CD4-positive, alpha-beta T cell treated with Interleukin-4 for 4 hours (primary cell): ENCODE data around the gene ITSN1.
A peak's percentile ranks its signal among the peaks of the same experiment; 100 is the strongest.
"Not testable (repeated sequence)": the region's sequence is repeated elsewhere in the genome, so short reads cannot be mapped to it uniquely, and the experiment has no call there.

Experiments used
- DNase-seq: peaks from one replicate; pipeline ENCODE4 v3.0.0-alpha.2; 2020

ITSN1 gene

DNA sequence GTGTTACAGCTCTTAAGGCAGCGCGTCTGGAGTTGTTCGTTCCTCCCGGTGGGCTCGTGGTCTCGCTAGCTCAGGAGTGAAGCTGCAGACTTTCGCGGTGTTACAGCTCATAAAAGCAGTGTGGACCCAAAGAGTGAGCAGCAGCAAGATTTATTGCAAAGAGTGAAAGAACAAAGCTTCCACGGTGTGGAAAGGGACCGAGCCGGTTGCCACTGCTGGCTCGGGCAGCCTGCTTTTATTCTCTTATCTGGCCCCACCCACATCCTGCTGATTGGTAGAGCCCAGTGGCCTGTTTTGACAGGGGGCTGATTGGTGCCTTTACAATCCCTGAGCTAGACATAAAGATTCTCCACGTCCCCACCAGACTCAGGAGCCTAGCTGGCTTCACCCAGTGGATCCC is 225.6 kb downstream of the ITSN1 start:
- not testable (repeated sequence) for DNase-seq

DNA sequence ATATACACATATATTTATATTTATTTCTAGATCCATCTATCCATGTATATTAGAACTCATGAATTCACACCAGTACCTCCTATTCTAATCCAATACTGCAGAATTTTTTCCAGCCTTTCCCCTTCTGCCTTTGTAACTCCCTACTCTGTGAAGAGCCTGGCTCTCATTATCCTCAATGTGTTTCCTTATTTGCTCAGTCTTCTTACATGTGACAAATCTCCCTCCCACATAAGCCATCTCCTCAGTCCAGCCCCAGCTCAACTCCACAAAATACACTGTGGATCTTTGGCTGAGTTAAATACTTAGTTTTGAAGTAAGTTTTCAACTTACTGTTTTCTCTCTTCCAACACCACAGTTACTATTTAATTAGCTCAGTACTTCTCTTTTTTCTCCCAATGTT is 227.6 kb downstream of the ITSN1 start:
- no peak for DNase-seq

DNA sequence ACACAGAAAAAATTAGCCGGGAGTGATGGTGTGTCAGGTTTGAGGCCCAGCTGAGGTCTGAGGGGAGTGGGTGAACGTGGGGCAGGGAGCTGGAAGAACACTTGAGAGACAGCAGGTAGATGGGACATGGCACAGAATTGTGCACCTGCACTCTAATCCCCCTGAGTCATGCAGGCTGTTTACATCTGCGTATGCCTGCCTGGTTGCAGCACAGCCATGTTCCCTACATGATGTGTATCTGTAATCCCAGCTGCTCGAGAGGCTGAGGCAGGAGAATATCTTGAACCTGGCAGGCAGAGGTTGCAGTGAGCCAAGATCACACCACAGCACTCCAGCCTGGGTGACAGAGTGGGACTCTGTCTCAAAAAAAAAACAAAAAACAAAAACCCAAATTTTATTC is 228.5 kb downstream of the ITSN1 start:
- no peak for DNase-seq

DNA sequence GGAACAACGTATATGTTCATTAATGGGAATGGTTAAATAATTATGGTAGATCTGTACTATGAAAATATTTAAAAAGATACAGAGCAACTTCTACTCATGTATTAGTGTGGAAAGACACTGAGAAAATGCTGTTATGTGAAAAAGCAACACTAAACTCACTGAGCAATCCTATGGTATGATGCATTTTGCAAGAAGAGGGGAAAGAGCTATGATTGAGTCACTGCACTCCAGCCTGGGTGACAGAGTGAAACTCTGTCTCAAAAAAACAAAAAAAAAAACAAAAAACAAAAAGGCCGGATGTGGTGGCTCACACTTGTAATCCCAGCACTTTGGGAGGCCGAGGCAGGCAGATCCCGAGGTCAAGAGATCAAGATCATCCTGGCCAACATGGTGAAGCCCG is 228.9 kb downstream of the ITSN1 start:
- DNase-seq, result no peak

DNA sequence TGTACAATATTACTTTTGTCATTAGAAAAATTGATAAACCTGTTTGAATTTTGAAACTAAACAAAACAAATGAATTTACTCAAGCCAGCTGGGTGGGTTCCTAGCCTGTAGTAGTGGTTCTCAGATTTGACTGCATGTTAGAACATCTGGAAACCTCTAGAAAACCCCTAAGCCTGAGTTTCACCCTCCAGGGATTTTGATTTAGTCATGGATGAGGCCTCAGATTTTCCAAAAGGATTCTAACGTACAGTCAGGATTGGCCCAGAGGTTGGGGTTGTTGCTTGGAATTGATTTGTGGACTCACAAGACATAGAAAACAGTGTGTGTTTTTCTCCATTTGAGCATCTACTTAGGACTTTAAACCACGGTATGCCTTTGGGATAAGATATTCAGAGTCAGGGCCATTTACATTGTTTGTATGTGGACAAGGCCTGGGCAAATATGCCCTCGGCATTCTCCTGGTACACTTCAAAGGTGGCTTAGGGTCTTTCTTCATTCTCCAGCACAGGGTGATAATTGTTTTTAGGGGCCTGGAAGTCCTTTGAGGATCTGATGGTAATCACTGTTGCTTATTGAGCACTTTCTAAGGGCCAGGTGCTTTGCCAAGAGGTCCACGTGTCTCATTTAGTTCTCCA is 230.7 kb downstream of the ITSN1 start:
- DNase-seq, result no peak

DNA sequence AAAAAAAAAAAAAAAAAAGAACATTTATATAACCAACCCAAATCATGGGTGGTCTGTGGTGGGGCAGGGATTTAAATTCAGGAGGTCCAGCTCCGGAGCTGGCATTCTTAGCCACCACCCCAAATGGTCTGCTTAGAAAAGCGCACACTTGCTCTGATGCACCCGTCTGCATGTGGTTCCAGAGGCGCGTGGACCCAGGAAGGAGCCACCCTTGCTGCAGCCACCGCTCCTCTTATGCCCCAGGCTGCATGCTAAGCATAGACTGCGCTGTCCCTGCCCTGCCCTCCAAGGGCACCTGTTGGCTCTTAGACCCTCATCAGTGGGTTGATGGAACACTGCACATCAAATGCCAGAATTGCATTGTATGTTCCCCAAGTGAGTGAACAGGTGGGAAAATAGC is 231.9 kb downstream of the ITSN1 start:
- DNase-seq, result no peak

DNA sequence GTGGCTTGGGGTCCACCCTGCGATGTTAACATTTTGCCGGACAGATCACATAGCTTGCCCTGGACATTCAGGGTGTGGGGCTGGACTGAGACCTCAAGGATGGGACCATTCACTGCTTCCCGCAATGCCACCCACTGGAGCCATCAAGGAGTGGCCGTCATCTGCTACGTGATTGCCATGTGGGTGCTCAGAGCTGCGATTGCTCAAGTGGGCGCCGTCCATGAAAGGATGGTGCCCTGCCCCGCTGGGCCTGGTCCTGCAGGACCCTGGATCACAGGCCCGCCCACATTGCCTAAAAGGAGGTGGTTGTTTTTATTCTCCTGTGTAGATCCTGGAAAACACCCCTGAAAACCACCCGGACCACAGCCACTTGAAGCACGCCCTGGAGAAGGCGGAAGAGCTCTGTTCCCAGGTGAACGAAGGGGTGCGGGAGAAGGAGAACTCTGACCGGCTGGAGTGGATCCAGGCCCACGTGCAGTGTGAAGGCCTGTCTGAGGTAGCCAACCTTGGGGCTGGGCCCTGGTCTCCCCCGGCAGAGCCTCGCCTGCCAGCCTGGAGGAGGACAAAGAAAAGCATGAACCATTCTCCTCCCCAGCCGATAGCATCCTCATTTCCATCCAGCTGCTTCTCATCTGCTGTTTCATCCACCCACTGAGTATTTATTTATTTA is 232.9 kb downstream of the ITSN1 start:
- DNase-seq, result no peak

DNA sequence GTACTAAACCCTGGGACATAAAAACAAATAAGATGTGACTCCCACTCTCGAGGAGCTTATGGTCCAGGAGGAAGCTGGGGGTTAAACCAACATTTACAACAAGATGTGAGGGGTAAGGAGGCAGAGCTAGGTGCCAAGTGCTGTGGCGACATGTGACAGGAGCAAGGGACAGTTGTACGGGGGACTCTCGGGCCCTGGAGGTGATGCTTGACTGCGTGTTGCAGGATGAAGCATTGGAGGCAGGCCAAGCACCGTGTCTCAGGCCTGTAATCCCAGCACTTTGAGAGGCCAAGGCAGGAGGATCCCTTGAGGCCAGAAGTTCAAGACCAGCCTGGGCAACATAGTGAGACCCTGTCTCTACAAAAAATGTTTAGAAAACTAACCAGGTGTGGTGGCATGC is 236.5 kb downstream of the ITSN1 start:
- no peak for DNase-seq

DNA sequence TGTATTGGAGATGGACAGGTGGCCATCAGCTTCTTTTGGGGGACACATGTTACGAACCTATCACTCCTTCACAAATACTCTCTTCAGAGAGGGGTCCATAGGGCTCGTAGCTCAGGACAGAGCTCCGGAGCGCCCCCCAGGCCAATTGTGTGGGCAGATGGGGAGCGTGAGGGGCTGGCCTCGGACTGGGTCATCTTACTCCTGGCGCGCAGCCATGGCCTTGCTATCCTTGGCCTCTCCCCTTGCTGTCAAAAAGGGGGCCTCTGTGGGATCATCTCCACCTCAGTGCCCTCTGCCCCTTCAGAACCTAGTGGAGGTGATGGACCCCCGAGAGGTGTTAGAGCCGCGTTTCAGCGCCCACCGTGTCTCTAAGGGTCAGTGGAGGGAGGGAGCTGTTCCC is 238.3 kb downstream of the ITSN1 start:
- DNase-seq, result no peak

DNA sequence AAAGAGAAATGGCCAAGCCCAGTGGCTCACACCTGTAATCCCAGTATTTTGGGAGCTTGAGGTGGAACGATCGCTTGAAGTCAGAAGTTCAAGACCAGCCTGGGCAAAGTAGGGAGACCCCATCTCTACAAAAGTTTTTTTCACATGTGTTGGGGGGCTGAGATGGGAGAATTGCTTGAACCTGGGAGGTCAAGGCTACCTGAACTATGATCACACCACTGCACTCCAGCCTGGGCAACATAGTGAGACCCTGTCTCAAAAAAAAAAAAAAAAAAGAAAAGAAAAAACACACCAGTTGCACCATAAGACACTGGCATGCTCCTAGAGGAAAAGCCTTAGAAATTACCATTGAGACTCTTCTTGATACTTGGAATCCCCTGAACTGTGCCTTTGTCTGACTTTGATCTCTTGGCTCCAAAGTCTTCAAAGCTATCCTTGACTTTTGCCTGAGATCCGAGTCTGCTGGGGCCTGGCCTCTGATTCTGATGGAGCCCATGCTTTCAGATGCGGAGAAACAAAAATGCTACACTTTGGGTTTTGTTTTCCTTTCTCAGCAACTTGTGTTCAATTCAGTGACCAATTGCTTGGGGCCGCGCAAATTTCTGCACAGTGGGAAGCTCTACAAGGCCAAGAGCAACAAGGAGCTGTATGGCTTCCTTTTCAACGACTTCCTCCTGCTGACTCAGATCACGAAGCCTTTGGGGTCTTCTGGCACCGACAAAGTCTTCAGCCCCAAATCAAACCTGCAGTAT is 239.6 kb downstream of the ITSN1 start:
- no peak for DNase-seq

DNA sequence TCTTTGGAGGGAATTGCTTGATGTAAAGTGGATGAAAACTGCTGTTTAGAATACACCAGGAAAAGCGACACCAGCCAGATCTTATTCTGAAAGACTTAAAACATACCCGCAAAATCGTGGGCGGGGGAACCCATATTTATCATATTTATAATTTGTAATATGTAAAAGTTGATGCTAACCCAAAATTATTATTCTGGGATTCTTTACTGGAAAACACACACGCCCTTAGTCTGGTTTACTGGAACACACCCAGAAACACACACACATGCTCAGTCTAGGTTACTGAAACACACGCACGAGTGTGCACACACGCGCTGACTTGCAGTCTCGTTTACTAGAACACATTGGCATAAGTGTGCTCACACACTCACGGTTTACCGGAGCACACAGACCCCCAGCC is 240.8 kb downstream of the ITSN1 start:
- DNase-seq, result no peak

DNA sequence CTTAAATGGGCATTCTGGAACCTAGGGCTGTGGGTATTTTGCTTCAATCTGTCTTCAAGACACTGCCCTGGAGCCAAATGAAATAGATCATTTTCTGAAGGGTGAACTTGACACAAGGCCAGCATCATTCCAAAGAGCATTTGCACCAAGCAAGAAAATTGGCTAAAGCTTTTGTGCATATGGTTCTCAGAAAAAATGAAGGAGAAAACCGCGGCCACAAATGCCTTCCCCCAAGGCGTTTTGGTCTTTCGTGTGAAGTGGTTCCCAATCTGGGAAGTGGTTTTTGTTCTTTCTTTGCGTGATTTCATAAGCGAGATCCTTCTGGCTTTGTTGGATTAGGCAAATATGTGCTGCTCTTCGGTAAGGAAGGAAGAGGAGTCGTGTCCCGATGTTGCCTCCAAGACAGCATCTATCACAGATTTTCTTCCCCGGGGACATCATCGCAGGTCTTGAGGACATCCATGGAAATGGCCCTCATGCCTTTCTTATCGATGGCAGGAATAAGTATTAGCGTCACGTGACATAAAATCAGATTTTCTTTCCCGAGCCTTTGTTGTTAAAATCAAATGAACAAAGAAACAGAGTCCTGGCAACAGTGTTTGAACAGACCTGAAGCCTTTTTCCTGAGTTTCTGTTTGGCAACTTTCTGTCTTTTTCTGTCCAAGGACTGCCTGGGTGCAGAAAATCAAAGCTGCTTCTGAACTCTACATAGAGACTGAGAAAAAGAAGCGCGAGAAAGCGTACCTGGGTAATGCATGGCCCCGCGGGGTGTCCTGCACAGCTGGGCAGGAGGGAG is 242.3 kb downstream of the ITSN1 start:
- DNase-seq, result no peak

DNA sequence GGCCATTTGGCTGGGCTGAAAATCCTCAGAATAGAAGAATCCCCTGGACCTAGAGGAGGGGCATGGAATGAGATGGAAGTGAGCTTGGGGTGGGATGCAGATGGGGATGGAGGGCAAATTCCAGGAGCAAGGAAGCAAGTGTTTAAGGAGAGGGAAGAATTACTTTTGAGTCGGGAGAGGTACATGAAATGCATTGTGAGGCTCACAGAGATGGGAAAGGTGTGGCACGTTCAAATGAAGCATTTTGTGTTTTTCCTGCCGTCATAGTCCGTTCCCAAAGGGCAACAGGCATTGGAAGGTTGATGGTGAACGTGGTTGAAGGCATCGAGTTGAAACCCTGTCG is 242.8 kb downstream of the ITSN1 start:
- DNase-seq, result no peak

DNA sequence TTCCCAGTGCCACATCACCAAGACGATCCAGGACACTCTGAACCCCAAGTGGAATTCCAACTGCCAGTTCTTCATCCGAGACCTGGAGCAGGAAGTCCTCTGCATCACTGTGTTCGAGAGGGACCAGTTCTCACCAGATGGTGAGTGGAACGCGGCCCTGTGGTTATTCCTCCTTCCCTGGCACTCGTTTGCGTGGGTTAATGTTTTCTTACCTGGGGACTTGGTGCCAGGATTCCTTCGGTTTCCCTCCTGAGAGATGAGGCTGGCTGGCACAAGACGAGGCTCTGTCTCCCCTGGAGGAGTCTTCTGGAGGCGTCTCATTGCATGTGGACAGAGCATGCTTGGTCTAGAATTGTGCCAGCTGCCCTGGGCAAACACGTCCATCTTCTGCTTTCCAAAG is 244.0 kb downstream of the ITSN1 start:
- no peak for DNase-seq

DNA sequence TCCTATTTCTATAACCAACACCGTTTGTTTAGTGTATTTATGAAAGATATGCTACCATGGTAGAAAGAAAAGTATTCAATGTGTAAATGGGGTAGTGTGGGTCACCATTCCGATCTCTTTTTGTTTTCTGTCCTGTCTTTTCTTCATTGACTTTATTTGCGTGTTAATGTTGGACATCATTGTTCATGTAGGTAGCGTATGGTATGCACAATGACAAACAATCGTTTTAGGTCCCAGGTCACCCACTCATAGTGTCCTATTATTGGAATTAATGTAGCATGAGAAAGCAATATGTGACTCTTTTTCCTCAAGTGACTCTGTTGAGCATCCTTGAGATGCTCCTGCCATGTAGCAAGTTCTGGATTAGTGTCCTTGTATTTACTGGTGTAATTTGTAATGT is 247.9 kb downstream of the ITSN1 start:
- DNase-seq, result no peak

DNA sequence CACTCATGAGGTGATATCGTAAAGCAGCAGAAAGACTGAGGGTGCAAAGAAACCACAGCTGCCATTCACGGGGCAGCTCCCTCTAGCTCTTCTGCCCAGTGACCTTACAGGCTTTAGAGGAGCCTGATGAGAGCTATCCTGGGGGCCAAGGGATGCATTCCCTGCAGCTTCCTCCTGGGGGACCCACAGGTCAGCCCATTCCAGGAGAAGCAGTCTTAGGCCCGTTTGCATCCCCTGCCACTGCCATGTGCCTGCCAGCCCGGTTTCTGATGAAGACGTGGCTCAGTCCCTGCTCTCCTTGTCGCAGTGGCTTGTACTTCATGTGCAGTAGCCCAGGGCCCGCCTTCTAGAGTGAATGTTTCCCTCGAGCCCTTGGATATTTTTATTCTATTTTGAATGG is 250.6 kb downstream of the ITSN1 start:
- no peak for DNase-seq

DNA sequence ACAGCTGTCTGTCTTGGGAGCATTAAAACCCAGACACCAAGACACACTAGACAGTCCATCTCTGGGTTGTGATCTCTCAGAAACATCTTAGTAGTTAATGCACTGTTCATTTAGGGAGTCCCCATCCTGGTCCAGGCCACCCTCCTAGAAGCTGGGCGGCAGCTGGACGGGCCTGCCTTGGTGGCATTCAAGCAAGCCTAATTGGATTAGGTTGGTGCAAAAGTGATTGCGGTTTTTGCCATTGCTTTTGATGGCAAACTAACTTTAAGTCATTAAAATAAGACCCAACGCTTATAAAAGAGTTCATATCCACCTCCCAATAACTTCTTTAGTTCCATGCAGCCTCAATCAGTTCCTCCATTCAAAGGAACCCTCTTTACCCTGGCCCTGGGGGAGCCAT is 251.6 kb downstream of the ITSN1 start:
- DNase-seq, result no peak

DNA sequence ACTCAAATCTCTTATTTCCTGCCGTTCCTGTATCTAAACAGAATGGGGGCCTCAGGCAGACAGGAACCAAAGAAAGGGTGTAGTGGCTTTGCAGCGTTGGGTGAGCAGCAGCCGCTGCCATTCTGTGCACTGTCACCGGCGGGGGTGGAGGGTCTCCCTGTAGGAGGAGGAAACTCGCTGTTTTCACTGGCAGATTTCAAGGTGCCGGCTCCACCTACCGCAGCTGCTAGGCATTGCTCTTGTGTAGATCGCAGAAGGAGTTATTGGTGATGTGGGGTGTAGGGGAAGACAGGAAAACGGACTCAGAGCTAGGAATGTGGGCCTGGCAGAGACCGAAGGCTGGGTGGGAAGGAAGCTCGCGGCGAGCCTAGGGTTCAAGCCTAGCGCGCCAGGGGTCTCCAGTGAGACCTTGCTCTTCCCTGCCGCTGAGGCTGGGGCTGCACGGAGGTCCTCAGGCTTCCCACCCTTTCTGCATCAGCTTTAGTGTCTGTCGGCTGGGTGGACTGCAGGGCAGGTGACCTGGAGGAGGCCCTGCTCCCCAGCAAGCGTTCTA is 252.5 kb downstream of the ITSN1 start:
- DNase-seq, result peak; percentile 35

DNA sequence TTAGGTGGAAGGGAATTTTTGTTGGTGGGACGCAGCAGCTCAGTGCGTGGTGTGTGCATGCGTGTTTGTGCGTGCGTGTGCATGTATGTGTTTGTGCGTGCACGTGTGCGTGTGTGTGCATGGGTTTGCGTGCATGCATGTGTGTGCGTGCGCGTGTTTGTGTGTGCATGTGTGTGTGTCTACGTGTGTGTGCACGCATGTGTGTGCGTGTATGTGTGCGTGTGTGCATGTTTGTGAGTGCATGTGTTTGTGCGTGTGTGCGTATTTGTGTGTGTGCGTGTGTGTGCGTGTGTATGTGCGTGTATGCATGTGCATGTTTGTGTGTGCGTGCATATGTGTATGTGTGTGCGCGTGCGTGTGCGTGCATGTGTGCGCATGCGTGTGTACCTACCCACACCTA is 253.1 kb downstream of the ITSN1 start:
- no peak for DNase-seq

DNA sequence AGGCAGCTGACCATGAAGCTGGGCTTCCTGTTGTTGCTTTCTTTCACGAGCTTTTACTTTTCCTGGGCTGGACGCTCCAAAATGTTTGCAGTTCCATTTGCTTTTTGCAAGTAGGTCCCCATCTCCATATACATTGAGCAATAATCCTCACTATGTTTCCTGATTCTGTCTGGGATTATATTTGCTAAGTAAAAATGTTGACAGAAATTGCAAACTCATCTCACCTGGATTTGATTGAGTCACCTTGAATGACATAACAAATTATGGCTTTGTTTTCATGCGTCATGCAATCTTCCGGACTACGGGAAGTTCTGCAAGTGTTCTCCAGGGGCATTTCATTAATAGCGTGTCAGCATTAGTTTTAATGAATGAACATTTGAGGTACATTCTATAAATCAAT is 254.4 kb downstream of the ITSN1 start:
- DNase-seq, result no peak

DNA sequence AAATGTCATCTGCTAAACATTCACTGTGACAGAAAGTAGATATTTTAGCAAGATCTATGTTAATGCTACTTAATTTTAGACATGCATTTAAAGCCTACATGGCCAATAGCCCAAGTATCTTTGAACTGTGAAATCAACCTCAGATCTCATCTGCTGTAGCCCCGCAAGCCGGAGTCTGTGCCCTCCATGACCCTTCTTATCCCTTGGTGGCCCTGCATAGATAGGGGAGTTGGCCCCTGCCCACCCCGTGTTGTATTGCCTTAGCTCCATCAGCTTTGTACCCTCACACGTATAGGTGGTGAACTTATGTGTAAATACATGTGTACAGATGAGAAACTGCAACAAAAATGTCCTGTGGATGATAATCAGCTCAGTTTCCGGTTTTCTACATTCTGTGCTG is 254.8 kb downstream of the ITSN1 start:
- DNase-seq, result no peak

DNA sequence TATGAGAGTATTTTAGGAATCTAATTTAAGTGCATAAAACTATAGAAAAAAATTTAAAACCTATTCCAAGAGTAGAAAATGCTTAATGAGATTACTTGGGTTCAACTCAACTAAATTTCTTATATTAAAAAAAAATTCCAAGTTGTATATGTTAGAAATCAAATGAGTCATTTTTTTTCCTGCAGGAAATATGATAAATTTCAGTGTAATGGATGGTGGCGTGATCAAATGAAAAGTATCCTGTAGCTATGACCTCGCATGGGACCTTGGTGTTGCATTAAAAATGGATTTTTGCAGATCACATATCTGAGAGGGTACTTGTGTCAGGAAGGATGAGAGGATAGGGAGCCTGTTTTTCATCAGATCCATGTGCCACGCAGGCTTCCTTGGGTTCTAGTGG is 255.4 kb downstream of the ITSN1 start:
- no peak for DNase-seq

DNA sequence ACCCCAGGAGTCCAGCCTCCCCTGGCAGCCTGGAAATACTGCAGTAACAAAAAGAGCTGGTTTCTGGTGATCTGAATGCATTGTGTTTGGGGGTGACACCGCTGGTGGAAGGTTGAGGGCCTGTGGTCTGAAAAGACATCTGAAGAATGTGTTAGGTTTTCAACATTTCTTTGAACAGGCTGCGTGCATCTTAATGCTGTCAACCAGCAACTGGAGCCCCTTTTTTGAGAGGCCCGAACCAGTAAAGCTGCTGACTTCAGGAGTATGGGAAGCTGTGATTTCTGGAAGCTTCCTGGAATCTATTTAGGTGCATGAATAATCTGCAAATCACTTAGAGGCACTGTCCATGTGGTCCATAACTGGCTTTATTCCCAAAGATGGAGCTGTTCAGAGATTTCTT is 256.3 kb downstream of the ITSN1 start:
- no peak for DNase-seq
